GM23248 (cell line): ENCODE results near the gene PREX1.

Source experiments
- EZH2 ChIP-seq: fragments of 200-600 bp; sonication (generic); IDR thresholded peaks from 2 replicates; pipeline ENCODE4 v1.6.1; 2018; ENCODE audit warnings: antibody characterized with exemption, mild to moderate bottlenecking; ENCODE audit not compliant: insufficient read depth, poor library complexity, severe bottlenecking
- EZH2phosphoT487 ChIP-seq: fragments of 200-600 bp; sonication (generic); IDR thresholded peaks from 2 replicates; pipeline ENCODE4 v1.6.1; 2018; ENCODE audit warnings: antibody characterized with exemption, moderate library complexity, mild to moderate bottlenecking, low read depth; ENCODE audit not compliant: insufficient read depth

DNA sequence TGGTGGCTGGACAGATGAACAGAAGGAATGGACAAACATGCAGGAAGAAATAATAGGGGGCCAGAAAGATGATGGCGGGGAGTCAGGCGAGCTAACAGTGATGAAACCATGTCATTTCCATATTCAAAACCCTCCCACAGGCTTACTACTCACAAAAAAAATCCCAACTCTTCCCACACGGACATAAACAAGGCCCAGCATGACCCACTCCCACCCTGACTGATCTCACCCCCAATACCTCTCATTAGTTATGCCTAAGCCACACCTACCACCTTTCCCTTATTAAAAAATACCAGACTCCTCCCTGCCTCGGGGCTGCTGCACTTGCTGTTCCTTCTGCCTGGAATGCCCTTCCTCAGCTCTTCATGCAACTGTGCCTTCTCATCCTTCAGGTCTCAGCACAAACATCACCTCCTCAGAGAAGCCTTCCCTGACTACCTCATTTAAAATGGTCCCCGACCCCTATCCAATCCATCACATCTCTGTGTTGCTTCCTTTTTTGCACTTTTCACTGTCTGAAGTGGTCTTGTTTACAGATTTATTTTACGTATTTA is 145.8 kb downstream of the PREX1 start:
- TF ChIP-seq EZH2 (no peak), EZH2phosphoT487 (no peak)
